Measurements from ENCODE around the gene GASK1A.
"Not testable (repeated sequence)": the region's sequence is repeated elsewhere in the genome, so short reads cannot be mapped to it uniquely, and the experiment has no call there.

GASK1A gene

DNA sequence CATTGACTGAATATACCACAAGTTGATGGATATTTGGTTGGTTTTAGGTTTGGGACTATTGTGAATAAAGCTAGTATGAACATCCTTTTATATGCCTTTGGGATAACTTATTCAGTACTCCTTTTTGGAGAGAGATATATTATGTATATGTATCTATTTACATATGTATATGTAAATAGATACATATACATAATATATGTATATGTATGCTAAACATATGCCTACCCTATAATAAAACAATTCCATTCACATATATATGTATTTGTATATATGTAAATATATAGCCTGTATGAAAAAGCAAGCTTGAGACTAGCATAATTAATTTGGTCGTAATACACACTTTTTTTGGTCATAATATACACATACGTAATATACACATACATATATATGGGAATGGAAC lies 15.8 kb upstream of the GASK1A start:
- no peaks in the 10 kb centered on the region for H3K36me3 ChIP-seq (ENCODE audit: control insufficient read depth, insufficient read depth, low read length)
- H3K9me3 ChIP-seq (ENCODE audit: control insufficient read depth, low read length) = no peaks in the 10 kb centered on the region
- no peak overlapping the region for H3K4me3 ChIP-seq (ENCODE audit: low read length)
- H3K4me1 ChIP-seq (ENCODE audit: control insufficient read depth, insufficient read depth, low read length) = peaks cover 5% of the 10 kb centered on the region
- H3K9ac ChIP-seq (ENCODE audit: low read length) = no peak overlapping the region
- no peaks in the 10 kb centered on the region for H3K27me3 ChIP-seq (ENCODE audit: control insufficient read depth, insufficient read depth, low read length)

DNA sequence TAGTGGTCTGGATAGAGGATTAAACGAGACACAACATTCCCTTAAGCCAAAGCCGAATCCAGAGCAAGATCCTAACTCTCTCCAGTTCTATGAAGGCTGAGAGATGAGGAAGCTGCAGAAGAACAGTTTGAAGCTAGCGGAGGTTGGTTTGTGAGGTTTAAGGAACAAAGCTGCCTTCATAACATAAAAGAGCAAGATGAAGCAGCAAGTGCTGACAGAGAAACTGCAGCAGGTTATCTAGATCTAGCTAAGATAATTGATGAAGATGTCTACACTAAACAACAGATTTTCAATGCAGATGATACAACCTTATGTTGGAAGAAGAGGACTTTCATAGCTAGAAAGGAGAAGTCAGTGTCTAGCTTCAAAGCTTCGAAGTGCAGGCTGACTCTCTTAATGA lies 14.8 kb upstream of the GASK1A start:
- no peaks in the 10 kb centered on the region for H3K27me3 ChIP-seq (ENCODE audit: control insufficient read depth, insufficient read depth, low read length)
- H3K4me1 ChIP-seq (ENCODE audit: control insufficient read depth, insufficient read depth, low read length) = peaks cover 5% of the 10 kb centered on the region
- no peaks in the 10 kb centered on the region for H3K9me3 ChIP-seq (ENCODE audit: control insufficient read depth, low read length)
- no peaks in the 10 kb centered on the region for H3K36me3 ChIP-seq (ENCODE audit: control insufficient read depth, insufficient read depth, low read length)
- no peak overlapping the region for H3K4me3 ChIP-seq (ENCODE audit: low read length)
- H3K9ac ChIP-seq (ENCODE audit: low read length) = no peak overlapping the region

GRCh38 chr3:42970557-42970956 lies 8.6 kb upstream of the GASK1A start:
- no peaks in the 10 kb centered on the region for H3K4me1 ChIP-seq (ENCODE audit: control insufficient read depth, insufficient read depth, low read length)
- H3K9ac ChIP-seq (ENCODE audit: low read length) = no peak overlapping the region
- H3K4me3 ChIP-seq (ENCODE audit: low read length) = no peak overlapping the region
- no peaks in the 10 kb centered on the region for H3K27me3 ChIP-seq (ENCODE audit: control insufficient read depth, insufficient read depth, low read length)
- H3K36me3 ChIP-seq (ENCODE audit: control insufficient read depth, insufficient read depth, low read length) = no peaks in the 10 kb centered on the region
- H3K9me3 ChIP-seq (ENCODE audit: control insufficient read depth, low read length) = no peaks in the 10 kb centered on the region

- H3K4me3 ChIP-seq (ENCODE audit: low read length) = no peak overlapping the region
- H3K9me3 ChIP-seq (ENCODE audit: control insufficient read depth, low read length) = no peaks in the 10 kb centered on the region
- no peaks in the 10 kb centered on the region for H3K27me3 ChIP-seq (ENCODE audit: control insufficient read depth, insufficient read depth, low read length)
- no peaks in the 10 kb centered on the region for H3K36me3 ChIP-seq (ENCODE audit: control insufficient read depth, insufficient read depth, low read length)
- no peak overlapping the region for H3K9ac ChIP-seq (ENCODE audit: low read length)
- no peaks in the 10 kb centered on the region for H3K4me1 ChIP-seq (ENCODE audit: control insufficient read depth, insufficient read depth, low read length)
These were observed 7.9 kb upstream of the GASK1A start for GRCh38 chr3:42970976-42971772.

DNA sequence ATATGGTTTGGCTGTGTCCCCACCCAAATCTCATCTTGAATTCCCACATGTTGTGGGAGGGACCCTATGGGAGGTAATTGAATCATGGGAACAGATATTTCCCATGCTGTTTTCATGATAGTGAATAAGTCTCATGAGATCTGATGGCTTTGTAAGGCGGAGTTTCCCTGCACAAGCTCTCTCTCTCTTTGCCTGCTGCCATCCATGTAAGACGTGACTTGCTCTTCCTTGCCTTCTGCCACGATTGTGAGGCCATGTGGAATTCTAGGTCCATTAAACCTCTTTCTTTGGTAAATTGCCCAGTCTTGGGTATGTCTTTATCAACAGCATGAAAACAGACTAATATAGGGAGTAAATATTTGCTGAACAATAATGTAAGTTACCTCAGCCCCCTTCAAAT lies 4.2 kb upstream of the GASK1A start:
- not testable (repeated sequence) for H3K4me3 ChIP-seq (ENCODE audit: low read length); H3K9me3 ChIP-seq (ENCODE audit: control insufficient read depth, low read length); H3K4me1 ChIP-seq (ENCODE audit: control insufficient read depth, insufficient read depth, low read length); H3K36me3 ChIP-seq (ENCODE audit: control insufficient read depth, insufficient read depth, low read length); H3K9ac ChIP-seq (ENCODE audit: low read length)
- H3K27me3 ChIP-seq (ENCODE audit: control insufficient read depth, insufficient read depth, low read length) = peaks cover 13% of the 10 kb centered on the region

GRCh38 chr3:42975456-42975855 lies 3.7 kb upstream of the GASK1A start:
- no peaks in the 10 kb centered on the region for H3K9me3 ChIP-seq (ENCODE audit: control insufficient read depth, low read length)
- H3K9ac ChIP-seq (ENCODE audit: low read length) = no peak overlapping the region
- peaks cover 4% of the 10 kb centered on the region for H3K4me1 ChIP-seq (ENCODE audit: control insufficient read depth, insufficient read depth, low read length)
- peaks cover 19% of the 10 kb centered on the region for H3K27me3 ChIP-seq (ENCODE audit: control insufficient read depth, insufficient read depth, low read length)
- H3K36me3 ChIP-seq (ENCODE audit: control insufficient read depth, insufficient read depth, low read length) = no peaks in the 10 kb centered on the region
- H3K4me3 ChIP-seq (ENCODE audit: low read length) = no peak overlapping the region

DNA sequence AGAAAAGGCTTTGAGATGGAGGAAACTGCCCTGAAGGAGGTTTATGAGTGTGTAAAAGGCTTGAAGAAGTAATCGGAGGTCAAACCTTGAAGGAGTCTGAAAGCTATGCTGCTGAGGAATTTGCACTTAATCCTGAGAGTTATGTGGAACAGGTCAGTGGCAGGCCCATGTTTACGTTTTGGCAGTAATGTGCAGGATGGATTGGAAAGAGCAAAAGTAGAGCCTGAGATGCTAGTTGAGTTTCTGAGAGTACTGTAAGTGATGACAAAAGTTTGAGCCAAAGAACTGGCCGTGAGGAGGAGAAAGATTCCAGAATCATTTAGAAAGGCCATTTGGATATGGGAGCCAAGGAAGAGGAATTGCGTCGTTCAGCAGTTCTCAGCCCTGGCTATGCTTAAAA lies 3.2 kb upstream of the GASK1A start:
- Histone ChIP-seq H3K9ac (ENCODE audit: low read length) (no peak overlapping the region), H3K9me3 (ENCODE audit: control insufficient read depth, low read length) (no peaks in the 10 kb centered on the region), H3K4me3 (ENCODE audit: low read length) (no peak overlapping the region), H3K27me3 (ENCODE audit: control insufficient read depth, insufficient read depth, low read length) (peaks cover 24% of the 10 kb centered on the region), H3K36me3 (ENCODE audit: control insufficient read depth, insufficient read depth, low read length) (no peaks in the 10 kb centered on the region), H3K4me1 (ENCODE audit: control insufficient read depth, insufficient read depth, low read length) (peaks cover 4% of the 10 kb centered on the region)

- Histone ChIP-seq H3K9ac (ENCODE audit: low read length) (peak overlapping the region; percentile 20), H3K4me3 (ENCODE audit: low read length) (no peak overlapping the region), H3K36me3 (ENCODE audit: control insufficient read depth, insufficient read depth, low read length) (no peaks in the 10 kb centered on the region), H3K27me3 (ENCODE audit: control insufficient read depth, insufficient read depth, low read length) (peaks cover 29% of the 10 kb centered on the region), H3K4me1 (ENCODE audit: control insufficient read depth, insufficient read depth, low read length) (peaks cover 4% of the 10 kb centered on the region), H3K9me3 (ENCODE audit: control insufficient read depth, low read length) (no peaks in the 10 kb centered on the region)
These were observed 1.1 kb downstream of the GASK1A start for GRCh38 chr3:42980209-42980608.

- no peak overlapping the region for H3K9ac ChIP-seq (ENCODE audit: low read length)
- no peaks in the 10 kb centered on the region for H3K9me3 ChIP-seq (ENCODE audit: control insufficient read depth, low read length)
- H3K27me3 ChIP-seq (ENCODE audit: control insufficient read depth, insufficient read depth, low read length) = peaks cover 29% of the 10 kb centered on the region
These were observed 1.8 kb downstream of the GASK1A start for GRCh38 chr3:42980909-42981308.

GRCh38 chr3:42982645-42983412 lies 3.7 kb downstream of the GASK1A start:
- H3K9ac ChIP-seq (ENCODE audit: low read length) = no peak overlapping the region
- H3K27me3 ChIP-seq (ENCODE audit: control insufficient read depth, insufficient read depth, low read length) = peaks cover 29% of the 10 kb centered on the region
- no peaks in the 10 kb centered on the region for H3K36me3 ChIP-seq (ENCODE audit: control insufficient read depth, insufficient read depth, low read length)
- H3K4me1 ChIP-seq (ENCODE audit: control insufficient read depth, insufficient read depth, low read length) = peaks cover 4% of the 10 kb centered on the region
- H3K9me3 ChIP-seq (ENCODE audit: control insufficient read depth, low read length) = no peaks in the 10 kb centered on the region
- H3K4me3 ChIP-seq (ENCODE audit: low read length) = no peak overlapping the region

More at GRCh38 chr3:42980909-42981308, 1.8 kb downstream of the GASK1A start:
- Histone ChIP-seq H3K4me3 (ENCODE audit: low read length) (no peak overlapping the region), H3K36me3 (ENCODE audit: control insufficient read depth, insufficient read depth, low read length) (no peaks in the 10 kb centered on the region), H3K4me1 (ENCODE audit: control insufficient read depth, insufficient read depth, low read length) (peaks cover 4% of the 10 kb centered on the region)

GRCh38 chr3:42983927-42984326 lies 4.8 kb downstream of the GASK1A start:
- H3K4me3 ChIP-seq (ENCODE audit: low read length) = no peak overlapping the region
- peaks cover 10% of the 10 kb centered on the region for H3K4me1 ChIP-seq (ENCODE audit: control insufficient read depth, insufficient read depth, low read length)
- peaks cover 22% of the 10 kb centered on the region for H3K27me3 ChIP-seq (ENCODE audit: control insufficient read depth, insufficient read depth, low read length)
- no peak overlapping the region for H3K9ac ChIP-seq (ENCODE audit: low read length)
- no peaks in the 10 kb centered on the region for H3K9me3 ChIP-seq (ENCODE audit: control insufficient read depth, low read length)
- H3K36me3 ChIP-seq (ENCODE audit: control insufficient read depth, insufficient read depth, low read length) = no peaks in the 10 kb centered on the region

DNA sequence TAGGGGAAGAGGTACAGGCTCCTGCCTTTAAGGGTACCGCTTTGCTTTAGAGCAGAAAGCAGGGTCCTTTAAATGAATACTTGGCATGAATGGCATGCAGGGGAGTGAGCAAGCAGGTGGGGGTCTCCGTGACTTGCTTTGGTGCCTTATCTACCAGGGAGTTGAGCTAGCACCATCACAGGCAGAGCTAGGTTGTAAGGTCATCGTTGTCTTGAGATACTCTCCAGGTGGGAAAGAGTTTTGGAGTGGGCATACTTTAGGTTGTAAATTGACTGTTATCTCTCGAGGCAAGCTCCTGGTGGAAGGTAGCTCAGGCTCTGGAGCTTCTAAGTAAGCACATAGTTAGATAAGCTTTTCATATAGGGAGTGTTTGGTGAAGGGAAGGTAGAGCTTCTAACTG lies 5.6 kb downstream of the GASK1A start:
- H3K27me3 ChIP-seq (ENCODE audit: control insufficient read depth, insufficient read depth, low read length) = peaks cover 17% of the 10 kb centered on the region
- H3K4me1 ChIP-seq (ENCODE audit: control insufficient read depth, insufficient read depth, low read length) = peaks cover 9% of the 10 kb centered on the region
- H3K4me3 ChIP-seq (ENCODE audit: low read length) = no peak overlapping the region
- H3K9ac ChIP-seq (ENCODE audit: low read length) = no peak overlapping the region
- no peaks in the 10 kb centered on the region for H3K9me3 ChIP-seq (ENCODE audit: control insufficient read depth, low read length)
- no peaks in the 10 kb centered on the region for H3K36me3 ChIP-seq (ENCODE audit: control insufficient read depth, insufficient read depth, low read length)
